H1 (cell line): Measurements from ENCODE around the gene HNF1B. TPM values are rescaled to one million over a fixed set of nuclear protein-coding genes. Genes with fewer than 3 reads are reported as not detected.

Experiments
- CTCF ChIA-PET: fragments of 300-600 bp; sonication (Branson Sonifier 250); formaldehyde crosslinking; loops from one replicate; lab custom pipeline; 2021; ENCODE audit not compliant: partially characterized antibody; lab: Charles Lee
- POLR2A ChIA-PET: fragments of 300-600 bp; sonication (Branson Sonifier 250); formaldehyde crosslinking; loops from one replicate; lab custom pipeline; 2021; ENCODE audit warnings: inconsistent platforms; ENCODE audit not compliant: partially characterized antibody; lab: Charles Lee
- DNase-seq, 2 experiments: peaks; one replicate each; pipeline versions ENCODE4 v3.0.0 to v3.0.0-alpha.2; 2010 to 2022; ENCODE audit warnings: low spot score in 2 of 2, low read depth in 1 of 2, mixed read lengths in 1 of 2
- FAIRE-seq: peaks from 2 replicates; lab custom pipeline; 2011; peaks lifted over from hg19 to GRCh38; lab: Jason Lieb, UNC
- H2AFZ ChIP-seq: 2 replicates; pipeline ENCODE4 v1.8.1; 2012; ENCODE audit warnings: low read length, inconsistent platforms
- H2AK5ac ChIP-seq: 2 replicates; pipeline ENCODE4 v1.6.1; 2013; ENCODE audit warnings: low read depth, low read length
- H2BK120ac ChIP-seq: replicated peaks from 2 replicates; pipeline ENCODE3; 2013; ENCODE audit warnings: low read depth, low read length, inconsistent platforms
- H2BK12ac ChIP-seq: 2 replicates; pipeline ENCODE4 v1.6.1; 2013; ENCODE audit warnings: low read depth, low read length
- H2BK15ac ChIP-seq: 2 replicates; pipeline ENCODE4 v1.6.1; 2013; ENCODE audit warnings: low read length
- H2BK20ac ChIP-seq: 2 replicates; pipeline ENCODE4 v1.6.1; 2013; ENCODE audit warnings: low read length
- H2BK5ac ChIP-seq: 2 replicates; pipeline ENCODE4 v1.6.1; 2013; ENCODE audit warnings: low read depth, low read length
- H3K14ac ChIP-seq: 2 replicates; pipeline ENCODE4 v1.6.1; 2013; ENCODE audit warnings: inconsistent platforms; ENCODE audit not compliant: insufficient read length
- H3K18ac ChIP-seq: 2 replicates; pipeline ENCODE4 v1.6.1; 2013; ENCODE audit warnings: low read length; ENCODE audit errors: extremely low read depth
- H3K23ac ChIP-seq: 2 replicates; pipeline ENCODE4 v1.6.1; 2013; ENCODE audit warnings: inconsistent platforms; ENCODE audit not compliant: insufficient read length
- H3K23me2 ChIP-seq: 2 replicates; pipeline ENCODE4 v1.6.1; 2013; ENCODE audit warnings: low read depth, low read length
- H3K27ac ChIP-seq: 2 replicates; pipeline ENCODE4 v1.6.1; 2011; ENCODE audit warnings: low read depth, low read length, inconsistent platforms
- H3K27me3 ChIP-seq, 4 experiments: replicated peaks in 1 of 4; 1 replicate in 1 of 4; 2 replicates in 3 of 4; pipeline versions ENCODE4 v1.6.1 to v1.8.1; 2011 to 2013; ENCODE audit warnings: low read length in 3 of 4, mild to moderate bottlenecking in 3 of 4, inconsistent platforms in 2 of 4, mixed read lengths in 2 of 4, moderate library complexity in 1 of 4; ENCODE audit not compliant: control insufficient read depth in 3 of 4, insufficient read depth in 3 of 4; ENCODE audit errors: extremely low read depth in 1 of 4
- H3K36me3 ChIP-seq, 4 experiments: 2 replicates each; pipeline versions ENCODE4 v1.6.1 to v1.8.1; 2011 to 2013; ENCODE audit warnings: mild to moderate bottlenecking in 4 of 4, low read length in 3 of 4, moderate library complexity in 2 of 4, control low read depth in 1 of 4, inconsistent platforms in 1 of 4; ENCODE audit not compliant: insufficient read depth in 4 of 4, control insufficient read depth in 2 of 4
- H3K4ac ChIP-seq: replicated peaks from 2 replicates; pipeline ENCODE3; 2013; ENCODE audit warnings: low read length, low read depth, mixed read lengths, inconsistent platforms; ENCODE audit not compliant: insufficient read length
- H3K4me1 ChIP-seq, 4 experiments: replicated peaks in 1 of 4; 1 replicate in 1 of 4; 2 replicates in 3 of 4; pipeline versions ENCODE4 v1.6.1 to v1.8.1; 2011 to 2013; ENCODE audit warnings: low read length in 3 of 4, inconsistent platforms in 2 of 4, mixed read lengths in 1 of 4; ENCODE audit not compliant: insufficient read depth in 4 of 4, control insufficient read depth in 3 of 4
- H3K4me2 ChIP-seq, 2 experiments: 2 replicates each; pipeline versions ENCODE4 v1.6.1 to v1.8.1; 2011 to 2013; ENCODE audit warnings: low read depth in 2 of 2, low read length in 2 of 2, control low read depth in 1 of 2, inconsistent platforms in 1 of 2, mild to moderate bottlenecking in 1 of 2; ENCODE audit not compliant: insufficient read depth in 1 of 2
- H3K4me3 ChIP-seq, 4 experiments: fragments of 200-600, 300-600 bp in 1 of 4; sonication (generic), shearing (Covaris generic), sonication (Bioruptor Twin) in 1 of 4; 2 replicates each; pipeline versions ENCODE4 v1.5.1 to v1.8.1; 2011 to 2016; ENCODE audit warnings: low read length in 4 of 4, low read depth in 3 of 4, control low read depth in 2 of 4, inconsistent platforms in 2 of 4, mild to moderate bottlenecking in 2 of 4, mixed read lengths in 1 of 4, moderate library complexity in 1 of 4; ENCODE audit not compliant: insufficient read depth in 2 of 4; ENCODE audit errors: extremely low read depth in 1 of 4
- H3K56ac ChIP-seq: replicated peaks from 2 replicates; pipeline ENCODE3; 2013; ENCODE audit warnings: low read depth, mild to moderate bottlenecking, mixed read lengths, low read length, inconsistent platforms; ENCODE audit not compliant: insufficient read length
- H3K79me1 ChIP-seq: 2 replicates; pipeline ENCODE4 v1.6.1; 2013; ENCODE audit warnings: low read depth, low read length, control low read depth
- H3K79me2 ChIP-seq, 2 experiments: 2 replicates each; pipeline versions ENCODE4 v1.6.1 to v1.8.1; 2012 to 2013; ENCODE audit warnings: low read length in 2 of 2, mild to moderate bottlenecking in 2 of 2, inconsistent platforms in 1 of 2; ENCODE audit not compliant: insufficient read depth in 2 of 2, control insufficient read depth in 1 of 2
- H3K9ac ChIP-seq, 4 experiments: replicated peaks in 1 of 4; 1 replicate in 1 of 4; 2 replicates in 3 of 4; pipeline versions ENCODE4 v1.6.1 to v1.8.1; 2011 to 2013; ENCODE audit warnings: low read depth in 3 of 4, low read length in 3 of 4, control low read depth in 2 of 4, mild to moderate bottlenecking in 2 of 4, moderate library complexity in 2 of 4, inconsistent platforms in 1 of 4; ENCODE audit errors: extremely low read depth in 1 of 4
- H3K9me3 ChIP-seq, 2 experiments: 2 replicates each; pipeline versions ENCODE4 v1.6.1 to v1.8.1; 2012 to 2013; ENCODE audit warnings: mild to moderate bottlenecking in 2 of 2, moderate library complexity in 2 of 2, control low read depth in 1 of 2, inconsistent platforms in 1 of 2, low read depth in 1 of 2, low read length in 1 of 2, mixed read lengths in 1 of 2; ENCODE audit not compliant: insufficient read depth in 2 of 2
- H4K20me1 ChIP-seq, 2 experiments: replicated peaks in 1 of 2; 2 replicates each; pipeline versions ENCODE3 to v1.8.1; 2011 to 2013; ENCODE audit warnings: inconsistent platforms in 2 of 2, low read length in 2 of 2, mild to moderate bottlenecking in 1 of 2; ENCODE audit not compliant: insufficient read depth in 2 of 2, control insufficient read depth in 1 of 2
- H4K5ac ChIP-seq: 2 replicates; pipeline ENCODE4 v1.6.1; 2013; ENCODE audit warnings: low read length, low read depth, mixed read lengths, inconsistent platforms; ENCODE audit not compliant: insufficient read length
- H4K8ac ChIP-seq: 2 replicates; pipeline ENCODE4 v1.8.0; 2013; ENCODE audit warnings: mild to moderate bottlenecking, moderate library complexity, low read length, inconsistent platforms; ENCODE audit not compliant: insufficient read depth; ENCODE audit errors: extremely low read depth
- H4K91ac ChIP-seq: replicated peaks from 2 replicates; pipeline ENCODE3; 2013; ENCODE audit warnings: low read length, mixed read lengths, inconsistent platforms; ENCODE audit not compliant: insufficient read length
- ATF3 ChIP-seq: IDR thresholded peaks from 2 replicates; pipeline ENCODE4 v1.6.1; 2011; ENCODE audit warnings: low read depth, mild to moderate bottlenecking, low read length; ENCODE audit not compliant: insufficient read depth
- BCL11A ChIP-seq, 2 experiments: IDR thresholded peaks; one replicate each; pipeline ENCODE4 v1.6.1; 2011; ENCODE audit warnings: low read depth in 2 of 2, low read length in 2 of 2, mild to moderate bottlenecking in 2 of 2
- CEBPB ChIP-seq: IDR thresholded peaks from 2 replicates; pipeline ENCODE4 v1.6.1; 2012; ENCODE audit warnings: low read depth, low read length
- MAFK ChIP-seq: IDR thresholded peaks from 2 replicates; pipeline ENCODE4 v1.6.1; 2012; ENCODE audit warnings: low read depth, mild to moderate bottlenecking, improper control_type of control experiment, low read length
- MAX ChIP-seq: IDR thresholded peaks from 2 replicates; pipeline ENCODE4 v1.6.1; 2012; ENCODE audit warnings: inconsistent platforms
- NRF1 ChIP-seq: IDR thresholded peaks from 2 replicates; pipeline ENCODE4 v1.6.1; 2011; ENCODE audit warnings: mild to moderate bottlenecking, low read depth, low read length, improper control_type of control experiment
- RAD21 ChIP-seq, 2 experiments: IDR thresholded peaks in 1 of 2; conservative IDR thresholded peaks in 1 of 2; 2 replicates each; pipeline ENCODE4 v1.6.1; 2011; ENCODE audit warnings: low read depth in 2 of 2, low read length in 2 of 2, improper control_type of control experiment in 1 of 2, inconsistent platforms in 1 of 2, mild to moderate bottlenecking in 1 of 2, moderate library complexity in 1 of 2
- RFX5 ChIP-seq: IDR thresholded peaks from 2 replicates; pipeline ENCODE4 v1.6.1; 2011; ENCODE audit warnings: low read depth, low read length, improper control_type of control experiment, borderline replicate concordance
- RXRA ChIP-seq: IDR thresholded peaks from 2 replicates; pipeline ENCODE4 v1.6.1; 2011; ENCODE audit warnings: low read depth, mild to moderate bottlenecking, low read length, moderate library complexity; ENCODE audit not compliant: insufficient read depth
- TAF7 ChIP-seq: optimal IDR thresholded peaks from 2 replicates; pipeline ENCODE3; 2011; ENCODE audit warnings: low read depth, mild to moderate bottlenecking, inconsistent platforms, low read length, moderate library complexity, borderline replicate concordance
- TBP ChIP-seq: IDR thresholded peaks from 2 replicates; pipeline ENCODE4 v1.6.1; 2011; ENCODE audit warnings: low read depth, low read length, improper control_type of control experiment
- YY1 ChIP-seq: IDR thresholded peaks from 2 replicates; pipeline ENCODE4 v1.6.1; 2011; ENCODE audit warnings: low read depth, mild to moderate bottlenecking, low read length
- WGBS, 2 experiments: shearing (Covaris generic) in 1 of 2; methylation state at CpG; one replicate each; pipeline versions ENCODE4 v1.1.6 to v1.1.7; 2013 to 2015; ENCODE audit warnings: low lambda C conversion rate in 2 of 2, mixed read lengths in 2 of 2, inconsistent platforms in 1 of 2, low coverage in 1 of 2, missing lambda C conversion rate in 1 of 2; ENCODE audit not compliant: insufficient replicate concordance in 2 of 2, insufficient coverage in 1 of 2, insufficient read length in 1 of 2; ENCODE audit errors: extremely low coverage in 1 of 2, missing lambda C conversion rate in 1 of 2; 5-methylcytosine and 5-hydroxymethylcytosine counted together
- polyA plus RNA-seq, 7 experiments: library from polyadenylated mRNA; depleted of rRNA in 3 of 7; stranded (reverse) in 5 of 7; unstranded in 2 of 7; fragments of >200 nt in 5 of 7; fragments of 200-250 nt in 2 of 7; gene quantifications; 1 replicate in 5 of 7; 2 replicates in 1 of 7; 4 replicates in 1 of 7; pipeline versions ENCODE4 v1.2.1 to v1.2.3, GENCODE V29; 2011 to 2013; ENCODE audit warnings: missing spikeins in 2 of 7, mixed read lengths in 2 of 7
- total RNA-seq: library from RNA; stranded (reverse); fragmentation: NEBNext Ultra II Directional; extraction: Animal tissue kit (Norgen Biotek cat#: 25700); gene quantifications from 2 replicates; pipeline ENCODE4 v1.2.1, GENCODE V29; 2021

The HNF1B gene
- total and polyA plus RNA-seq, 2 of the 8 experiments (the other 6 are each of a cell fraction or from before 2014, with no cell fraction given): 0.13 to 0.30 TPM

GRCh38 chr17:37742116-37742761, 2.6 kb downstream of the HNF1B start:
- Histone ChIP-seq H3K18ac (no peak overlapping the region; the same call in 1 of the 2 replicates), H3K56ac (no peak overlapping the region), H3K4me3 (peak overlapping the region; percentile 10 to 69 (median 38)), H2BK15ac (no peak overlapping the region), H3K9ac (no peak overlapping the region), H2AFZ (peak overlapping the region; percentile 84), H3K79me2 (no peaks in the 10 kb centered on the region), H4K5ac (no peak overlapping the region), H2BK5ac (no peak overlapping the region), H3K4ac (no peak overlapping the region), H4K20me1 (peaks cover 0 to 2% of the 10 kb centered on the region in 2 experiments), H2BK20ac (no peak overlapping the region), H3K79me1 (no peaks in the 10 kb centered on the region), H3K36me3 (peaks cover 0 to 7% (median 0%) of the 10 kb centered on the region in 4 experiments; a peak in 1 of 8 replicates), H2BK12ac (no peak overlapping the region), H3K14ac (no peak overlapping the region), H3K27me3 (peaks cover 64 to 95% (median 85%) of the 10 kb centered on the region in 4 experiments), H2AK5ac (no peak overlapping the region), H4K91ac (no peak overlapping the region), H3K23me2 (peaks cover 18% of the 10 kb centered on the region; the same call in 1 of the 2 replicates), H3K23ac (no peak overlapping the region), H3K4me1 (peaks cover 0 to 21% (median 15%) of the 10 kb centered on the region in 4 experiments; a peak in 5 of 7 replicates), H3K9me3 (no peaks in the 10 kb centered on the region), H3K27ac (no peak overlapping the region), H3K4me2 (peak overlapping the region; percentile 87 to 94), H4K8ac (no peak overlapping the region; the same call in 1 of the 2 replicates), H2BK120ac (no peak overlapping the region)
- FAIRE-seq: no peak
- ChIA-PET CTCF (interaction anchor here (1.5 kb wide), 1 partner anchor 92 kb away, joined by 3 read pairs; no protein-coding TSS in a partner anchor), POLR2A (no interaction called here)
- DNase-seq: peak in 1 of 2 experiments; percentile 70
- WGBS, 2 experiments: 9% methylated on average over 21 of the region's 51 CpGs; no CpG with 5 or more reads in 1 of the 2 experiments
- TF ChIP-seq RFX5 (no peak), NRF1 (no peak), ATF3 (no peak), RAD21 (IDR thresholded peaks at IDR 0.05 in 1 of 2, conservative IDR thresholded peaks at IDR 0.05 in 1 of 2; ENCODE audit: low read depth in 2 of 2, low read length in 2 of 2) (no peak), MAX (peak; percentile 18), TAF7 (no peak), TBP (no peak), YY1 (no peak), CEBPB (no peak), MAFK (no peak), BCL11A (IDR thresholded peaks at IDR 0.05; ENCODE audit: low read depth in 2 of 2, low read length in 2 of 2) (no peak), RXRA (no peak)
